ENCODE measurements around the gene CHTOP. TPM values are rescaled to one million over a fixed set of nuclear protein-coding genes. Genes with fewer than 3 reads are reported as not detected.

Gene CHTOP
- total and polyA plus RNA-seq, 2 of the 4 experiments (the other 2 are of a cell fraction): 33.9 to 50.8 TPM

DNA sequence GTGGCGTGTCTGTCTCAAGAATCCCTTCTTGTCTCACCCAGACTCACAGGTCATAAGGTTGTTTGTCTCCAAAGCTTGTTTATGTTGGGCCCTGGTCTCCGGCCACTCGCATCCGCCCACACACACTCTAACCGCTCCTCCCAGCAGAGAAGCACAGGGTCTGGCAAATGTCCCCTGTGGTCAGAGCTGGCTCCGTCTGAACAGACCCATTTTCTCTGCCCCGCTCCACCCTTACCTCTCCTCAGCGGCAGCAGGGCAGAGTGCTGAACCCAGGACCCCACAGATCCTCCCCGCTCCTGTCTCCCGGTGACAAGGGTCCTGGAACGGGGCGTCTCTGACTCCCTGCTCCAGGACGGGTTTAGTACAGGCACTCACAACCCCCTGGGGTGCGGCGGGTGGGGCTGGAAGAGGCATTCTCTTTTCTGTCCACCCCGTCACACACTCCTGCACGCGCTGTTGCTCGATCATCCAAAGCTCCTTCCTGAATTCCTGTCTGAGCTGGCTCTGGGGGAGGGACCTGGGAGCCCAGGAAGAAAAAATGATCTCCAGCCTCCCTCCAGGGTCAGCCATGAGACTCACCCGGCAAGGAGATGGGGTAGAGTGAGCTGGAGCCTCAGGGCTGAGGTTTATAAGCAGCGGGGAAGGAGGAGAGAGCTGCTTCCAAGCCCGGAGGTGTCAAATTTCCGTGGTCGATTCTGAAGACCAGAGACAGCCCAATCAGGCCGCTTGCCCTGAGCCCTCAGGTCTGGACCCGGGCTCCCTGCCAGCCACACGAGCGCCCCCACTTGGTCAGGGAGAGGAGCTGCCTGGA, 6.8 kb upstream of the CHTOP start, which contains the start of gene S100A13 (continued):
- TF ChIP-seq, protein P1, sequence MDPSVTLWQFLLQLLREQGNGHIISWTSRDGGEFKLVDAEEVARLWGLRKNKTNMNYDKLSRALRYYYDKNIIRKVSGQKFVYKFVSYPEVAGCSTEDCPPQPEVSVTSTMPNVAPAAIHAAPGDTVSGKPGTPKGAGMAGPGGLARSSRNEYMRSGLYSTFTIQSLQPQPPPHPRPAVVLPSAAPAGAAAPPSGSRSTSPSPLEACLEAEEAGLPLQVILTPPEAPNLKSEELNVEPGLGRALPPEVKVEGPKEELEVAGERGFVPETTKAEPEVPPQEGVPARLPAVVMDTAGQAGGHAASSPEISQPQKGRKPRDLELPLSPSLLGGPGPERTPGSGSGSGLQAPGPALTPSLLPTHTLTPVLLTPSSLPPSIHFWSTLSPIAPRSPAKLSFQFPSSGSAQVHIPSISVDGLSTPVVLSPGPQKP (IDR thresholded peaks at IDR 0.05; ENCODE audit: borderline replicate concordance, low read depth, low read length): no peak
- TF ChIP-seq RFX5 (IDR thresholded peaks at IDR 0.05; ENCODE audit: low read depth, low read length): no peak
